Stimulated activated CD8-positive, alpha-beta memory T cell treated with anti-CD3 and anti-CD28 coated beads, Interleukin-7, amount 100 ng/mL, for 48 hours (primary cell): ENCODE measurements around the gene NR6A1.

Experiments
- DNase-seq, 2 donors: peaks; one replicate each; pipeline ENCODE4 v3.0.0-alpha.2; 2020; ENCODE audit warnings: low read depth in 1 of 2; ENCODE audit errors: extremely low read depth in 1 of 2

NR6A1 gene

DNA sequence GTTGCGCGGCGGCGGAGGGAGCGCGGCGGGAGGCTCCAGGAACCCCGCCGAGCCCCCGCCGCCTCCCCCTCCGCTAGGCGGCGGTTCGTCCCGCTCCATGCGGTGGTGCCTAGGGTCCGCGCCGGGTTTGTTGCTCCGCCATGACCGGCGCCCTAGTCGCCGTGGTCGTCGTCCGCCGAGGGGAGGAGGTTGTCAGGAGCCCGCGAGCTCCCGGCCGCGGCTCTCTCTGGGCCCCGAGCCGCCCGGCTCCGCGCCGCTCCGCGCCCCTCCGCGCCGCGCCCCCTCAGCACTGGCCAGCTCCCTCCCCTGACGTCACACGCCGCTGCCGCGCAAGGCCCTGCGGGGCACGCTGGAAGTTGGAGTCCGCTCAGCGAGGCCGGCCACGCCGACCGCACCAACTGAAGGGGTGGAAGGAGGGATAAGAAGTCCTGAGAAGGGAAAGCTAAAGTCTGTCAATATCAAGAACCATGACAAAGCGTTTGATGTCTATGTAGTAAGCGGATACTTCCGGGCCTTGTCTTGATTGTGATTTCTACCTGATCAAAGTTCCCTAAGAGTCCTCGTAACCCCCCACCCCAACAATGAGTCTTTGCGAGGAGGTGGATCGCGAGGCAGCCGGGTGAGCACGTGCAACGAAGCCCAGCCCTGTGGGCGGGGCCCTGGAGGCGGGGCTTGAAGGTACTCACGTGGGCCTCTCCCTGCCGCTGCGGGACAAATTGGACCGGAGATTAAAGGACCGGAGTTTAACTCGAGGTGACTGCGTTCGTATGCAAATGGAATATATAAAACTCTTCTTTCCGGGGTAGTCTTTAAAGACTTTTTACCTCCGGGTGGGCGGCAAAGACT is at the start of gene NR6A1:
TSS of gene NR6A1 (minus strand) at position 291 of the 846 bp plus-strand sequence.
- peak; percentile 86 to 91 for DNase-seq

DNA sequence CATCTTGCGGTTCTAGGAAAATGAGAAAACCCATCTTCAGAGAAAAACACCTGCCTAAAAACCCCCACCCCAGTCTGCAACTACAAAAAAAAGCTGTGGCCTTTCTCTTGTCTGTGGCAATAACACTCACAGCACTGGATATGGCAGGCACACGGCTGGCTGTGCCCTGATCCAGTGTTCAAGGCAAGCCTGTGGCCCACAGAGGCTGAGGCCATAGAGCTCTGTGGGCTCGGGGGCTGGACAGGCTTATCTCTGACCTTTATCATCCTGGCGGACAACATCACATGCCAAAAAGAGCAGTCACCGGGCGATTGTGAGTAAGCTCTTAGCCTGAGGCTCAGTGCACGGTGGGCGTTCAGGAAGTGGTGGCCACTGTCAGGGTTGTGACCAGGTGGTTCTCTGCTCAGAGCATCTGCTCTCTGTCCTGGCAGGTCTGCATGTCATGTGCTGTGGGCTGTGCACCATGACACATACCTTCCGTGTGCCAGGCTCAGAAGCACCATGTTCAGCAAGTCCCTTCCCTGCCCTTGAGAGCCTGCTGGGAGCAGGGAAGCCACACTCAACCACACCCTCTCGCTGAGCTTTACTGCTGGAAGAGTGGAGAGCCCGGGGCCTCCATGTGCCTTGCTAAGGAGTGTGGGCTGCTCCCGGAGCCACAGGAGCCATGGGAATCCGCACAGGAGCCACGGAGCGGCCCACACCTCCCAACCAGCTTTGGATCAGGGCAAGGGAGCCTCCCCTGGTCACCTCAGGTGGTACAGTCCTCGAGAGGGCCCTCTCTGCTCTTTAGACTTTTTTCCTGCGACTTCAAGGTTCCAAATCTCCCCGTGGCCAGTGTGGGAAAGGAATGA is 47.5 kb upstream of the NR6A1 start:
- DNase-seq = peak; percentile 6 to 9

DNA sequence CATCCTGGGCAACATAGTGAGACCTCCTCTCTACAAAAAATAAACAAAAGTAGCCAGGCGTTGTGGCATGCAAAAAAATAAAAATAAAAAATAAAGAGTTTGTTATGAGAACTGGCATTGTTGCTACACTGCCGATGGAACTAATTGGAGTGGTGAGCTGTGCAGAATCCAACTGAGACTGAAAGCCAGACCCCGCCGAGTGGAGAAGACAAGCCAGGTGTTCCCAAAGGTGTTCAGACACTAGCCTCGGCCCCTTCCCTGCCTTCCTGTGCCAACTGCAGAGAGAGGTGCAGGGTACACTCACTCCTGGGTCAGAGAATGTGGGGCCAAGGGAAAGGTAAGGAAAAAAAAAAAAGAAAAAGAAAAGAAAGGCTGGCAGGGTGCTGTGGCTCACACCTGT is 44.5 kb upstream of the NR6A1 start:
- DNase-seq = no peak

DNA sequence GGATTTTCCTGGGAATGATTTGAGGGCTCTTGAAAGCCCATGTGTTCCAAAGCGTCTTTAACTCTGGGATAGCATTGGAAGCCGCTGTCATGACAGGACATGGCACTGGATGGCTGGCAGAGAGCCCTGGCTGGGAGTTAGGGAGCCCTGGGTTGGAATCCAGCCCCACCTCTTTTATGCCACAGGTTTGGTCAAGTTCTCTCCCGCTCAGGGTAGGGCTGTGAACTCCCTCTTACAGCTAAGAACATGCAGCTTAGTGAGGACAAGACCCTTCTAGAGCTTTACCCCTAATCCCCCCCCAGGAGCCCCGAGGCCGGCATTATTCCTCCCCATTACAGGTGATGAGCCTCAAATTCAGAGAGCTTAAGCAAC is 43.0 kb upstream of the NR6A1 start:
- DNase-seq = no peak

DNA sequence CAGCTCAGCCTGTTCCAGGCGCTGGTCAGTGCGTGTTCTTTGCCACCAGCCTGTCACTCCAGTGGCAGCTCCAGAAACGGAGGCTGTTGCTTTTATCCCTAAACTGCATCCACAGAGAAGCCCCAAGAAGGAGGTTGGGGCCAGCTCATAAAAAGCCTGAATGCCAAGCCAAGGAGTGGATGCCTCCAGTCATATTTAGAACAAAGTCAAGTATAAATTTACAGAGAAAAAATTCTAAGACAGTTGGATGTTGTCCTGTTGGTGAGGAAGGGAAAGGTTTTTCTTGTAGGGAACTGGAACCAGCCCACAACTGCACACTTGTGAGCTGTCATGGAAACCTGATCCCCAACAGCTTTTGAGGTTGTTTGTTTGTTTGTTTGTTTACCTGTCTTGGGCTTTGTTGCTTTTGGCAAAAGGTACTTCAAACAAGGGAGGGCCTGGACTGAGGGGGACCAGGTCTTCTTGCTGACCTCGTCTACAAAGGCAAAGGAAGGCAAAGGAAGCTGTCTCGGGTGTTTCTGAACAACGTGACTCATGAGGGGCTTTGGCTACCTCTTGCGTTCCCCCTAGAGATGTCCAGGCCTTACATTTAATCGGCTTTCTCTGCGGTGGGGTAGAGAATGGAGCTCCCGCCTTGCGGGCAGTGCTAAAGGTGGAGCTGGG is 42.5 kb upstream of the NR6A1 start:
- no peak for DNase-seq

DNA sequence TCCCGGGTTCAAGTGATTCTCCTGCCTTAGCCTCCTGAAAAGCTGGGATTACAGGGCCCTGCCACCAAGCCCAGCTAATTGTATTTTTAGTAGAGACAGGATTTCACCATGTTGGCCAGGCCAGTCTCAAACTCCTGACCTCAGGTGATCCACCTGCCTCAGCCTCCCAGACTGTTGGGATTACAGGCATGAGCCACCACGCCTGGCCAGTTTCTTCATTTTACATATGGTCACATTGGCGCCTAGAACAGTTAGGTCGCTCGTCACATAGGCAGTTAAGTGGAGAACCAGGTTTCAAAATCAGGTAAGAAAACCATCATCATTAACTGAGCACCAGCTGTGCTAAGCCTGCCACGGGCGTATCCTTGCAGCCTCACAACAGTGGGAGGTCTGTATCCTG is 41.9 kb upstream of the NR6A1 start:
- DNase-seq = no peak

DNA sequence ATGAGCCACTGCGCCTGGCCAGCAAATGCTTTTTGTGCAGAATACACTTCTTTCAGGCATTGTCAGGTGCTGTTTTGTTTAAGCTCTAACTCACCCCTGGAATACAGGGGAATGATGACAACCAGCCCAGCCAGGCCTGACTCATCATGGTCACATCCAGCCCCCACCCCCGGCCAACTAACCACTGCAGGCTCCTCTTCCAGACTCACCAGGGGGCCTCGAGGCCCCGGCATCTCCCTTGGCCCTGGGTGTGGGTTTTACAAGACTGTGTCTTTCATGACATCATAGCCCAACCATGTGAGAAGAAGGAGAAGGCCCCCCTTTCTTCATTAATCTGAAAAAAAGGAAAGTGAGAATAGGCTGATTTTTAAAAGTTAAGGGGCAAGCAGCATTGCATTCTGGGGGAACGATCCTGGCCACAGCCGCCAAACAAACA is 41.3 kb upstream of the NR6A1 start:
- DNase-seq = no peak

DNA sequence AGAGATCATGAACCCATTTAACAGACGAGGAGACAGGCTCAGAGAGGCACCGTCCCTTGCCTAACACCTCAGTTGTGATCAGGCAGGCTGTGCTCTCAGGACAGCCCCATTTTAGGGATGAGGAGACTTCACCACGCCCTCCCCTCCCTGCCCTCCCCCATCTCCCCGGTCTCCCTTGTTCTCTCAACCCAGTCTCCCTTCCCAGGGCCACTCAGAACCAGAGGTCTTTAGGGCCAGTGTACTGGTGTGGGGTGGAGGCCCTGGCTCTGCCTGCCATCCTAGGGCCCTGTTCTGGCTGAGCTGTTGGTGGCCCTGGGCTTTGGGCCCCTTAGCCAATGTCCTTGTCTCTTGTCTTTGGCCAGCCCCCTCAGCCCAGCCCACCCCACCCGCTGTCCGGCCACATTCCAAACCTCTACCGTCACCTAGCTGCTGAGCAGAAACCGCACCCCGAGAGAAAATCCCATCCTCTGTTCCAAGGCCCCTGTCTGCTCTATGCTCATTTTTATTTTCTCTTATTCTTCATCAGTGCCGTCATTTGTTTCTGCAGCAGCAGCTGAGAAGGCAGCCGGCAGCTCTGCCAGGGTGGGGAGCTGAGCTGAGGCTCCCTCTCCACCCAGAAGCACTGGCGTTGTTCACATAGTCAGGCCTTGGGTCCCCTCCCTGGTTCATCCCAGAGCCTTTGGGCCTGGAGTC is 39.7 kb upstream of the NR6A1 start:
- no peak for DNase-seq

DNA sequence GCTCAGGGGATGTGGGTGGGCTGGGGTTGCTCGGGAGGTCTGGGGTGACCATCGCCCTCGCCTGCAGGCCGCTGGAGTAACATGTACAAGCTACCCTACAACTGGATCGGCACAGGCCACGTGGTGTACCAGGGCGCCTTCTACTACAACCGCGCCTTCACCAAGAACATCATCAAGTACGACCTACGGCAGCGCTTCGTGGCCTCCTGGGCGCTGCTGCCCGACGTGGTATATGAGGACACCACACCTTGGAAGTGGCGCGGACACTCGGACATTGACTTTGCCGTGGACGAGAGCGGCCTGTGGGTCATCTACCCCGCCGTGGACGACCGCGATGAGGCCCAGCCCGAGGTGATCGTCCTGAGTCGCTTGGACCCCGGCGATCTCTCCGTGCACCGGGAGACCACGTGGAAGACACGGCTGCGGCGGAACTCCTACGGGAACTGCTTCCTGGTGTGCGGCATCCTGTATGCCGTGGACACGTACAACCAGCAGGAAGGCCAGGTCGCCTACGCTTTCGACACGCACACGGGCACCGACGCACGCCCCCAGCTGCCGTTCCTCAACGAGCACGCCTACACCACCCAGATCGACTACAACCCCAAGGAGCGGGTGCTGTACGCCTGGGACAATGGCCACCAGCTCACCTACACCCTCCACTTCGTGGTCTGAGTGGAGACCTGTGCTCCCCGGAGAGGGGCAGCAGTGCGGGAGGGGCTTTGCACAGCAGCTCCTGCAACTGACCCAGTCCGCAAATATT is 38.8 kb upstream of the NR6A1 start:
- no peak for DNase-seq

DNA sequence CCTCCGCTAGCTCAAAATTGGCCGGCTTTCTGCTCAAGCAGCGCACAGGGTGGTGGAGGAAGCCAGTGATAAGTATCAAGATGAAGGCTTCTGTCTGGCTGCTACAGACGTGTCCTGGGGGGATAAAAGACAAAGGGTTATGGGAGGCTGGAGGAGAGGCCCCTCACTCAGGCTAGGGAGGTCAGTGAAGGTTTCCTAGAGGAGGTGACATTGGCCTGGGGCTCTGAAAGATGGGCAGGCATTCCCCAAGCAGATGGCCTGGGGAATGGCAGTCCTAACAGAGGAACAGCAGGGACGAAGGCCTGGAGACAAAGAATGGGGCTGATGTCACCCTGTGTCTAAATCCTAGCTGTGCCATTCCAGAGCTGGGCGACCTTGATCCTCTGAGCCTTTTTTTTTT is 38.1 kb upstream of the NR6A1 start:
- no peak for DNase-seq

DNA sequence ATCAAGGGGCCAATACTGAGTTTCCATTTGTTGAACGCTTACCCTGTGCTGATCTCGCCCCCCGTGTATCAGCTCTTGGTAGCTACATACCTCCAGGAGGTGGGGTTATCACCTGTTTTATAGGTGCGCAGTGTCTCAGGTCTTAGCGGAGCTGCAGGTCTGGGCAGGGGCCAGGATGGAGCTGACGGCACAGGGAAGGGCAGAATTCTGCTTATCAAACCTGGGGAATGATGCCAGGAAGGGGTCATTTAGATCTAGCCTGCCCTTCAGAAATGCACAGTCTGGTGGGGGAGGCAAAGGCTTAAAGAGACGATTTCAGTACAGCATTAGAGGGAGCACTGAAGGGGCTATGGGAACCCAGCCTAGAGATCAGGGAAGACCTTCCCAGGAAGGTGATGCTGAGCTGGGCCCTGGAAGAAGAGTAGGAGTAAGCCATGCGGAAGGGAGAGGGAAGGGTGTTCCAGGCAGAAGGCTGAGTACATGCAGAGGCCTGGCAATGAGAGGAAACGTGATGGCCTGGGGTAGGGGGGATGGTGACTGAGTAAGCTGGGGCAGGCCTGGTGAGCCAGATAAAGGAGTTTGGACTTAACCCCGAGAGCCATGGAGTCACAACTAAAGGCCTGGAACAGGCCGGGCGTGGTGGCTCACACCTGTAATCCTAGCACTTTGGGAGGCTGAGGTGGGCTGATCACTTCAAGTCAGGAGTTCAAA is 37.3 kb upstream of the NR6A1 start:
- DNase-seq = no peak

DNA sequence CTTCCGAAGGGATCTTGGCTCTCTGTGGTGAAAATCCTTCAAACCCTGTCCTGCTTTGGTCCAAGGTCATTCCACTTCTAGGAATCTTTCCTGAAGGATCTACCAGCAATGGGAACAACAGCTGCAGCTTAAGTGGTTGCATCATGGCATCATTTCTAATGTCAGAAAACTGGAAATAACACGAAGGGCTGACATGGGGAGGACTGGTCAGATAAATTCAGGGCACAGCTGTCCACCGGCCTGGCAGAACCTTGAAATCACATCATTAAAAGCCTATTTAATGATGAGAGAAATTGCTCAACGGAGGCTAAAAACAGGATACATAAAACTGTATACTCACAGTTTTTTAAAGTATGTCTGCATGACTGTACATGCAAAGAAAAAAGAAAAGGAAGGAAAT is 34.1 kb upstream of the NR6A1 start:
- no peak for DNase-seq

DNA sequence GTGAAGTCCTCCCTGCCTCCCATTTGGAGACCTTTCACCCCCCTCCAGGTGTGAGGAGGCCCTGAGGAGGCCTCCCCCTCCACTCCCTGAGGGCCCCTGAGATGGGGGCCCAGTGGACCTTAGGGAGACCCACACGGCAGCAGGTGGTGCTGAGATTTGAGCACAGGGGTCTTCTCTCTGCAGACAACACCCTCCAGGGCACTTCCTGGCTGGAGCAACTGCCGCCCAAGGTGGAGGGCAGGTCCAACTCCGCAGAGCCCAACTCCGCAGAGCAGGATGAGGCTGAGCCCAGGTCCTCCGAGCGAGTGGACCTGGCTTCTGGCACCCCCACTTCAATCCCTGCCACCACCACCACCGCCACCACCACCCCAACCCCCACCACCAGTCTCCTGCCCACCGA is 32.8 kb upstream of the NR6A1 start:
- no peak for DNase-seq

DNA sequence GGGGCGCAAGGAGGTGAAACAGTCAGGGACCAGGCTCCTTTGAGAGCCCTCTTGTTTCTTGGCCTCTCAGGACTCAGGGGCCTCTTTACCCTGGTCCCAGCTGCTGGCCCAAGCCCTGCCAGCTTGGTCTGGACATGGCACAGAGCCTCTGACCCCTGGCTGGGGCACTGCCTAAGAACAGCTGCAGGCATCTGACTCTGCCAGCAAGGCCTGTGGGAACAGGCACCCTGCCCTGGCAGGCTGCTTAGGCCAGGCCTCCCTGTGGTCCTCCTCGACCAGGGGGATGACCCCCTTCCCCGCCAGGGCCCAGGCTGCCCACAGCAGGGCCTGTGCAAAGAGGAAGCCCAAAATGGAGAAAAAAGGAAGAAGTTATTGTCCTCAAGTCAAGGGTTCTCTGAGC is 31.3 kb upstream of the NR6A1 start:
- DNase-seq = no peak

DNA sequence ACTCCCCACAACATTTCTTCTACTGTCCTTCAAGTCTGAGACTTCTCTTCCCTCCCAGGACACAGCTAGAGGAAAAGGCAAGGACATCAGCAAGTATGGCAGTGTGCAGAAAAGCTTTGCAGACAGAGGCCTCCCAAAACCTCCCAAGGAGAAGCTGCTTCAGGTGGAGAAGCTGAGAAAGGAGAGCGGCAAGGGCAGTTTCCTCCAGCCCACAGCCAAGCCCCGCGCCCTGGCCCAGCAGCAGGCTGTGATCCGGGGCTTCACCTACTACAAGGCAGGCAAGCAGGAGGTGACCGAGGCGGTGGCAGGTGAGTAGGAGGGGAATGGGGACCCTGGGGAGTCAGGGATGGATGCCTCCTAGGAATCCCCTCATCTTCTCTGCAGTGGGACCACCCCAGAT is 30.2 kb upstream of the NR6A1 start:
- no peak for DNase-seq

DNA sequence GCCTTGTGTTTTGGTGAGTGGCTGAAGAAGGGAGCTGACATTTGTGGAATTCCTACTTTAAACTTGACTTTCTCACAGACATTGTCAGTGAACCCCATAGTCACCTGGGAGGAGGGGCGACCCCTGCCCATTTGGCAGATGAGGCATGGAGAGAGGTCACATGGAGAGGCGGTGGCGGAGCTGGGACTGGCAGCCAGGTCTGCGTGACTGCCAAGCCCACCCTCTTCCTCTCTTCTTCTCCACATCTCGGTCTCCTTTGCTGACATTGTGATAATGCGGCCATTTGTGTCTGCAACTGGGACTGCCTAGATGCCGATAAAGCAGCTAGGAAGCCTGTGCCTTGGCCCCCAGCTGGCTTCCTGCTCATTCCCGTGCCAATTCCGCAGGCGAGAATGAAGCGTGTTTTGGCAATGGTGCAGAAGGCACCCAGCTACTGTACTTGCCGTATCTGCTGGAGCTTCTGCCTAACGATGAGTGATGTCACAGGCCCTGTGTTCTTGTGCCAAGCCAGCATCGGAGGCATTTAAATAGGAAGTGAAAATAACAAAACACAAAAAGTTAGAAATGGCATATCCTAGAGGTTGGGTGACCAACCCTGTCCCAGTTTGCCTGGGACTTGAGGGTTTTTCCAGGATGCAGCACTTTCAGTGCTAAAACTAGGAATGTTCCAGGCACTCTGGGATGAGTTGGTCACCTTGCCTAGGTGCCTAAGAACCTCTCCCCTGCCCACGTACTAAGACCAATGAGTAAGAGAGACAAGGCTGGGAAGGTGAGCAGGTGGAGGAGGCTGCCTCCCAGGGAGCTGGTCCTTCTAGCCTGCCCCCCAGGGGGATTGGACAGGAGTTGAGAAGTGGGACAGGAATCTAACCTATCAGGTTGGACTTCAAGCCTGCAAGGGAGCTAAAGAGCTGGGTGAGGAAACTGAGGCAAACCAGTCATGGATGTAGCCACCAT is 29.5 kb upstream of the NR6A1 start:
- no peak for DNase-seq

DNA sequence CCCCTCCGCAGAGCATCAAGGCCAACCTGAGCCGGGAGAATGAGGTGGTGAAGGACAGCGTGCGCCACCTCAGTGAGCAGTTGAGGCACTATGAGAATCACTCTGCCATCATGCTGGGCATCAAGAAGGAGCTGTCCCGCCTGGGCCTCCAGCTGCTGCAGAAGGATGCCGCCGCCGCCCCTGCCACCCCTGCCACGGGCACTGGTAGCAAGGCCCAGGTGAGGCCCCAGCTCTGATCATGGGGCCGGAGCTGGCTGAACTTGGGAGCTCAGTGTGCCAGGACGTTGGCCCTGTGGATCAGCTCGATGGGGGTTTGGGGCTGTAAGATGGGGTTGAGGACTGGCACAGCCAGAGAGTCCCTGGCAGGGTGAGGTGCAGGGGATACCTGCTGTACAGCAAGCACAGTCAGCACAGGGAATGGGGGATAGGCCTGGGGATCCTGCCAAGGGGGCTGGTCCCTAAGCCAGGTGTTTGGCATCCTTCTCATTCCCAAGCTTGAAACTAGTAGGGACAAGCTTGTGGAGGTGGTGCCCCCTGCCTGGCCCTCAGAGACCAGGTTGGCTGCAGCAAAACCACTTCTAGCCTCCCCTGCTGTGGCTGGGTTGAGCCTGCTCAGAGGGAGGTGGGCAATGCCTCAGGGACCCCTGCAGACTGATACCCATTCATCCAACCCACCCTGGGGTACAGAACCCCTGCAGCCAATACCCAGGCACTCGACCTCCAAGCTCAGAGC is 28.3 kb upstream of the NR6A1 start:
- no peak for DNase-seq
